Medulla oblongata (tissue), 1 donor: ENCODE data around the gene USP3.

Experiments
- DNase-seq: peaks from one replicate; pipeline ENCODE4 v3.0.0-alpha.2; 2015; ENCODE audit errors: extremely low spot score

Gene USP3

GRCh38 chr15:63504247-63504978 lies at the start of gene USP3:
TSS of gene USP3 (plus strand) at chr15:63504593. CDS start at chr15:63504740, 147 bp downstream.
- DNase-seq = peak; percentile 94

- DNase-seq = no peak
These were observed 48.1 kb upstream of the USP3 start for GRCh38 chr15:63456258-63456657.

GRCh38 chr15:63457379-63457778 lies 47.0 kb upstream of the USP3 start:
- DNase-seq = no peak

- no peak for DNase-seq
These were observed 46.4 kb upstream of the USP3 start for GRCh38 chr15:63458026-63458425.

- no peak for DNase-seq
These were observed 45.5 kb upstream of the USP3 start for GRCh38 chr15:63458794-63459395.

- DNase-seq = no peak
These were observed 43.9 kb upstream of the USP3 start for GRCh38 chr15:63460210-63461155.

- peak; percentile 71 for DNase-seq
These were observed 43.0 kb upstream of the USP3 start for GRCh38 chr15:63461230-63461985.

- no peak for DNase-seq
These were observed 42.3 kb upstream of the USP3 start for GRCh38 chr15:63462088-63462487.

- no peak for DNase-seq
These were observed 41.4 kb upstream of the USP3 start for GRCh38 chr15:63463036-63463435.

- DNase-seq = no peak
These were observed 40.6 kb upstream of the USP3 start for GRCh38 chr15:63463793-63464192.

- no peak for DNase-seq
These were observed 39.3 kb upstream of the USP3 start for GRCh38 chr15:63465104-63465503.

GRCh38 chr15:63466378-63467192 lies 37.8 kb upstream of the USP3 start:
- peak; percentile 83 for DNase-seq

- DNase-seq = no peak
These were observed 35.2 kb upstream of the USP3 start for GRCh38 chr15:63469190-63469589.

GRCh38 chr15:63469984-63470383 lies 34.4 kb upstream of the USP3 start:
- DNase-seq = no peak

GRCh38 chr15:63473007-63473748 lies 31.2 kb upstream of the USP3 start:
- DNase-seq = no peak

- no peak for DNase-seq
These were observed 30.7 kb upstream of the USP3 start for GRCh38 chr15:63473749-63473998.

- DNase-seq = no peak
These were observed 30.2 kb upstream of the USP3 start for GRCh38 chr15:63473999-63474809.

GRCh38 chr15:63474810-63475316 lies 29.5 kb upstream of the USP3 start:
- no peak for DNase-seq

- DNase-seq = no peak
These were observed 28.7 kb upstream of the USP3 start for GRCh38 chr15:63475707-63476106.
